ENCODE data around the gene NPAS4.

- TF ChIP-seq CTCF (IDR thresholded peaks at IDR 0.05) (no peak), POLR2A (IDR thresholded peaks at IDR 0.05) (no peak)
Measured at GRCh38 chr11:66432597-66432996, 11.8 kb downstream of the NPAS4 start.

All from esophagus squamous epithelium (tissue), 4 donors.